WTC11 (cell line): ENCODE measurements around the gene NEURL1. TPM values are rescaled to one million over a fixed set of nuclear protein-coding genes. Genes with fewer than 3 reads are reported as not detected.

Experiments used
- ATAC-seq: fragments of 200-7000 bp; cut with Tn5 transposase; 2 replicates; pipeline ENCODE4 v1.10.0; 2021; ENCODE audit warnings: mild to moderate bottlenecking, moderate library complexity
- CTCF ChIA-PET: fragments of 300-600 bp; sonication (Branson Sonifier 250); formaldehyde crosslinking; loops from one replicate; lab custom pipeline; 2021; ENCODE audit warnings: antibody characterized with exemption; lab: Charles Lee
- POLR2A ChIA-PET: fragments of 350-600 bp; sonication (Branson Sonifier 250); formaldehyde crosslinking; loops from one replicate; lab custom pipeline; 2021; ENCODE audit warnings: antibody characterized with exemption; lab: Charles Lee
- DNase-seq: peaks from one replicate; pipeline ENCODE4 v3.0.0; 2021; ENCODE audit warnings: low spot score
- H3K27ac Mint-ChIP-seq: 2 replicates; pipeline ENCODE4 v1.8.0; 2021; ENCODE audit warnings: mixed read lengths
- H3K27me3 Mint-ChIP-seq: 2 replicates; pipeline ENCODE4 v1.8.0; 2021; ENCODE audit warnings: low read depth, mild to moderate bottlenecking, moderate library complexity, mixed read lengths
- H3K36me3 Mint-ChIP-seq: 2 replicates; pipeline ENCODE4 v1.8.0; 2021; ENCODE audit warnings: mixed read lengths
- H3K4me1 Mint-ChIP-seq: 2 replicates; pipeline ENCODE4 v1.8.0; 2022; ENCODE audit warnings: mixed read lengths
- H3K4me3 Mint-ChIP-seq: 2 replicates; pipeline ENCODE4 v1.8.0; 2021; ENCODE audit warnings: mild to moderate bottlenecking, moderate library complexity, mixed read lengths
- H3K9me3 Mint-ChIP-seq: 2 replicates; pipeline ENCODE4 v1.8.0; 2021; ENCODE audit warnings: mixed read lengths
- AR ChIP-seq: fragments of 250-450 bp; sonication (Bioruptor Pico); IDR thresholded peaks from 2 replicates; pipeline ENCODE4 v1.9.0; 2021; ENCODE audit warnings: mild to moderate bottlenecking
- CREM ChIP-seq: sonication (generic); formaldehyde crosslinking; IDR thresholded peaks from 2 replicates; pipeline ENCODE4 v1.8.1; 2022; ENCODE audit warnings: mild to moderate bottlenecking, missing genetic modification reagents, moderate library complexity
- ELF4 ChIP-seq: sonication (generic); formaldehyde crosslinking; IDR thresholded peaks from 2 replicates; pipeline ENCODE4 v1.8.1; 2022; ENCODE audit warnings: low read depth, mild to moderate bottlenecking, moderate library complexity, missing genetic modification reagents
- ERG ChIP-seq: fragments of 250-450 bp; sonication (Bioruptor Pico); IDR thresholded peaks from 2 replicates; pipeline ENCODE4 v1.8.0; 2021; ENCODE audit warnings: mild to moderate bottlenecking
- ESRRA ChIP-seq: sonication (generic); formaldehyde crosslinking; IDR thresholded peaks from 2 replicates; pipeline ENCODE4 v1.8.1; 2022; ENCODE audit warnings: mild to moderate bottlenecking, missing genetic modification reagents, borderline replicate concordance
- FOXP1 ChIP-seq: sonication (generic); formaldehyde crosslinking; IDR thresholded peaks from 2 replicates; pipeline ENCODE4 v1.8.0; 2022; ENCODE audit warnings: missing genetic modification reagents, mild to moderate bottlenecking, moderate library complexity, borderline replicate concordance
- HMGA2 ChIP-seq: fragments of 250-450 bp; sonication (Bioruptor Pico); IDR thresholded peaks from 2 replicates; pipeline ENCODE4 v1.4.0; 2021; ENCODE audit warnings: mild to moderate bottlenecking, moderate library complexity
- JAZF1 ChIP-seq: fragments of 250-450 bp; sonication (Bioruptor Pico); IDR thresholded peaks from 2 replicates; pipeline ENCODE4 v1.9.0; 2021; ENCODE audit warnings: moderate library complexity, mild to moderate bottlenecking, inconsistent platforms
- JUN ChIP-seq: sonication (generic); formaldehyde crosslinking; IDR thresholded peaks from 2 replicates; pipeline ENCODE4 v1.8.0; 2023; ENCODE audit warnings: mild to moderate bottlenecking, missing genetic modification reagents
- NFATC4 ChIP-seq: fragments of 250-450 bp; sonication (Bioruptor Pico); IDR thresholded peaks from 2 replicates; pipeline ENCODE4 v1.9.0; 2021; ENCODE audit warnings: mild to moderate bottlenecking
- NFE2L1 ChIP-seq: sonication (generic); formaldehyde crosslinking; IDR thresholded peaks from 2 replicates; pipeline ENCODE4 v1.8.1; 2023; ENCODE audit warnings: missing genetic modification reagents
- NR3C1 ChIP-seq: sonication (generic); formaldehyde crosslinking; conservative IDR thresholded peaks from 2 replicates; pipeline ENCODE4 v1.8.1; 2023; ENCODE audit warnings: low read depth, mild to moderate bottlenecking, missing genetic modification reagents
- PRDM15 ChIP-seq: sonication (generic); formaldehyde crosslinking; IDR thresholded peaks from 2 replicates; pipeline ENCODE4 v1.8.0; 2022; ENCODE audit warnings: missing genetic modification reagents
- RELA ChIP-seq: sonication (generic); formaldehyde crosslinking; IDR thresholded peaks from 2 replicates; pipeline ENCODE4 v1.8.1; 2022; ENCODE audit warnings: missing genetic modification reagents, mild to moderate bottlenecking, borderline replicate concordance
- TEAD4 ChIP-seq: sonication (generic); formaldehyde crosslinking; IDR thresholded peaks from 2 replicates; pipeline ENCODE4 v1.8.0; 2022; ENCODE audit warnings: mild to moderate bottlenecking, missing genetic modification reagents
- TP53 ChIP-seq: sonication (generic); formaldehyde crosslinking; IDR thresholded peaks from 2 replicates; pipeline ENCODE4 v1.8.1; 2023; ENCODE audit warnings: mild to moderate bottlenecking, missing genetic modification reagents
- ZNF317 ChIP-seq: sonication (generic); formaldehyde crosslinking; IDR thresholded peaks from 2 replicates; pipeline ENCODE4 v1.8.1; 2023; ENCODE audit warnings: low read depth, mild to moderate bottlenecking, moderate library complexity, missing genetic modification reagents, borderline replicate concordance
- ZNF396 ChIP-seq: fragments of 250-450 bp; sonication (Bioruptor Pico); IDR thresholded peaks from 2 replicates; pipeline ENCODE4 v1.8.0; 2021; ENCODE audit warnings: mild to moderate bottlenecking, moderate library complexity, borderline replicate concordance
- ZNF416 ChIP-seq: fragments of 250-450 bp; sonication (Bioruptor Pico); IDR thresholded peaks from 2 replicates; pipeline ENCODE4 v1.9.0; 2021; ENCODE audit warnings: mild to moderate bottlenecking, inconsistent platforms
- ZNF512 ChIP-seq: sonication (generic); formaldehyde crosslinking; IDR thresholded peaks from 2 replicates; pipeline ENCODE4 v1.8.1; 2022; ENCODE audit warnings: missing genetic modification reagents, borderline replicate concordance
- total RNA-seq: library from RNA; stranded (reverse); gene quantifications from 3 replicates; pipeline ENCODE4 v1.2.3, GENCODE V29; 2021

The NEURL1 gene
- total RNA-seq, 1 experiment from 2014 or later: 1.2 TPM

- no peak overlapping the region for H3K27ac Mint-ChIP-seq
- H3K9me3 Mint-ChIP-seq: no peaks in the 10 kb centered on the region
- H3K4me3 Mint-ChIP-seq: no peak overlapping the region
- H3K36me3 Mint-ChIP-seq: no peaks in the 10 kb centered on the region
- POLR2A ChIA-PET: no interaction called here
- CTCF ChIA-PET: interaction anchor here (0.9 to 2.3 kb wide), 2 partner anchors 16 to 29 kb away, joined by 3 to 12 read pairs; no protein-coding TSS in a partner anchor
- ATAC-seq (no peak), DNase-seq (no peak)
- no peaks in the 10 kb centered on the region for H3K27me3 Mint-ChIP-seq
- H3K4me1 Mint-ChIP-seq: peaks cover 6% of the 10 kb centered on the region; the same call in 1 of the 2 replicates
- TF ChIP-seq NFE2L1: no peak
- no peak for TF ChIP-seq JUN
- TF ChIP-seq ESRRA (CRISPR knock-in tag): no peak
- no peak for TF ChIP-seq AR (CRISPR knock-in tag)
- TF ChIP-seq JAZF1 (CRISPR knock-in tag): no peak
- no peak for TF ChIP-seq ZNF416
- no peak for TF ChIP-seq CREM
- TF ChIP-seq ZNF317 (CRISPR knock-in tag): no peak
- no peak for TF ChIP-seq ZNF396
- no peak for TF ChIP-seq ELF4
- TF ChIP-seq NR3C1 (CRISPR knock-in tag): no peak
- TF ChIP-seq RELA: no peak
- TF ChIP-seq FOXP1 (CRISPR knock-in tag): no peak
- TF ChIP-seq PRDM15 (CRISPR knock-in tag): no peak
- no peak for TF ChIP-seq NFATC4 (CRISPR knock-in tag)
- TF ChIP-seq TP53 (CRISPR knock-in tag): no peak
Measured at GRCh38 chr10:103456074-103456660, 37.3 kb upstream of the NEURL1 start.

GRCh38 chr10:103457176-103457712, 36.3 kb upstream of the NEURL1 start:
- no peaks in the 10 kb centered on the region for H3K36me3 Mint-ChIP-seq
- no peak overlapping the region for H3K27ac Mint-ChIP-seq
- no peak for ATAC-seq
- ChIA-PET CTCF (interaction anchor here (1.0 kb wide), 1 partner anchor 26 kb away, joined by 4 read pairs; no protein-coding TSS in a partner anchor), POLR2A (no interaction called here)
- no peaks in the 10 kb centered on the region for H3K27me3 Mint-ChIP-seq
- H3K4me1 Mint-ChIP-seq: peaks cover 3% of the 10 kb centered on the region; the same call in 1 of the 2 replicates
- no peak for DNase-seq
- H3K4me3 Mint-ChIP-seq: no peak overlapping the region
- H3K9me3 Mint-ChIP-seq: no peaks in the 10 kb centered on the region
- TF ChIP-seq ZNF512 (CRISPR knock-in tag) (no peak), HMGA2 (CRISPR knock-in tag) (no peak), TEAD4 (CRISPR knock-in tag) (no peak), ERG (no peak)
